NCI-H1417 (cell line): ENCODE measurements around the gene JAG2.

Experiments used
- DNase-seq, 3 experiments: peaks; one replicate each; lab custom pipeline; 2025; lab: John Stamatoyannopoulos, UW

Gene JAG2

DNA sequence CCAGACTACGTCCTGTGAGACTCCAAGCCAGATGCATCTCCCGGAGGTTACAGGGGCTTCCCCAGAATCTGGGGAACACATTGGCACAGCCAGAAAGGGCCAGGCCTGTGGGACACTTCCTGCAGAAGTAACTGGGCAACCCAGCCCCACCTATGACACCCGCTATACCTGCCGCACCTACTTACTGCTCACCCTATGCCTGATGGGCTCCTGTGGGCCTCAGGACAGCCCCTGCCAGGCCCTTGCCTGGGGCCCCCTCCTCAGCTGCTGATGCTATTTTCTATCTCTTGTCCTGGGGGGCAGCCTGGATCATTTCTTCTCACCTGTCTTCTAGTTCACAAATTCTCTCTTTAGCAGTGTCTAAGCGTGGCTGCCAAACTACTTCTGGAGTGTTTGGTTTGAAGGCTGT lies 28.7 kb downstream of the JAG2 start:
- no peak for DNase-seq

- no peak for DNase-seq
Measured at GRCh38 chr14:105139212-105139825, 29.3 kb downstream of the JAG2 start.

- DNase-seq = no peak
Measured at GRCh38 chr14:105138551-105139111, 29.9 kb downstream of the JAG2 start.

GRCh38 chr14:105138021-105138541 lies 30.5 kb downstream of the JAG2 start:
- DNase-seq = no peak

- DNase-seq = no peak
Measured at GRCh38 chr14:105137481-105138020, 31.0 kb downstream of the JAG2 start.

DNA sequence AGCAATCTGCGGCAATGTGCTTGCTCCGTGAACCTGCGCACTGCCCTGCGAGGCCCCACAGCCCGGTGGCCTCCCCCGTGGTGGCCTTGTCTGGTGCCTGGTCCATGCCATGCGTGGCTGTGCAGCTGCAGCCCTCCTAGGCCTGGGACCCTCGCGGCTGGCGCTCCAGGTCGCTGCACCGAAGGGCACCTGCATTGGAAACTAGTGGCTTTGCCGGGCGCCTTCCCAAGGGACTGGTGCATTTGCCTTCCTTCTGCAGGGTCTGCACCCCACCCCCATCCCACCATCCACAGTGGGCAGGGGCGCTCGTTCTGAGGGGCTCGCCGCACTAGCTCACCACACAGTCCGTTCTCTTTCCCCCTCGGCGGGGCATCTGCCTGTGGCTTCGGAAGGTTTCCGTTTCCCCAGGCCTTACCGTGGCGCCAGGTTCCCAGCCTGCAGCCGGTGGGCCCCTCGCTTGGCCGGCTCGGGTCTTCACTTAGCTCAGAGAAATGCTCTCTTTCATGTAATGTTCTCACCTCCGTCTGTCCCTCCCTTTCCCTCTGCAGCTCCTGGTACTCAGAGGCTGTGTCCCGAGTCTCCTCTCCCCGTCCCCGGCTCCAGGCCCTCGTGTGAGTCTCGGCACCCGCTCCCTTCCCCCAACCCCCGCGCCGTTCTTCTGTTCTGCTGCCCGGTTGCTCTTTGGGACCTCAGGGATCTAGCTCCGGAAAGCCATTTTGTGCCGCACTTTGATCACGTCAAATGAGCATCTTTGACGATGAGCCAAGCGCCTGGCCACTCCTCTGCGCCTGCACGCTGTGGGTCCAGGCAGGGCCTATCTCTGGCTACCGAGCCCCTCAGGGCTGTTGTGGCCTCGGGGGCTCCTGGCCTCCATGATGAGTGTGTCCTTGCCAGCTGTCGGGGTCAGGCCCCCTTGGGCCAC lies 31.9 kb downstream of the JAG2 start:
- DNase-seq = no peak

GRCh38 chr14:105135700-105136395 lies 32.7 kb downstream of the JAG2 start:
- no peak for DNase-seq

DNA sequence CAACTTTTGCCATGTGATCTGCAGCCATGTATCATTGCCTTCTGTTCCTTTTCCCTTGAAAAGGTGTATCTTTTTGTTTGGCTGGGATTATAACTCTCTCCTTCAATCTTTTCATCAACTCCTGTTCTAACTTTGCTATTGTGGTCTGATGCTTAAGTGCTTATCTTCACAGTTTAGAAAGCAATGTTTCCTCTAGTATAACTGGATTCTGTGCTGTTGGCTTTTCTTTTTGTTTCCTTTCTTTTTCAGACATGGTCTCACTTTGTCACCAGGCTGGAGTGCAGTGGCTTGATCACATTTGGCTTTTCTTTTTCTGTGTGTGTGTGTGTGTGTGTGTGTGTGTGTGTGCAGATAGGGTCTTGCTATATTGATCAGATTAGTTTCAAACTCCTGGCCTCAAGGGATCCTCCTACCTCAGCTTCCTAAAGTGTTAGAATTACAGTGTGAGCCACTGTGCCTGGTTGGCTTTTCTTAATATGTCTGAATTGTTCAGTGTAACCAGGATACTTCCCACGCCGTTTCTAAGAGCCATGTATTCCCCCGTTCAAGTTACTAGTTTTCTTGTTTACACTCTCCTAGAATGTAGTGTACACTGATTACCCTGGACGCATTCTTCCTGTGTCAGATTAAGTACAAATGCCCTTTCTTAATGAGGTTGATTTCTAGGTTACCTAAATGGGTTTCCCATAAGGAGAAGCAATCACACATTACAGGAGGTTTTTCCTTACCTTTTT lies 35.5 kb downstream of the JAG2 start:
- DNase-seq = peak in 1 of 3 experiments; percentile 50

DNA sequence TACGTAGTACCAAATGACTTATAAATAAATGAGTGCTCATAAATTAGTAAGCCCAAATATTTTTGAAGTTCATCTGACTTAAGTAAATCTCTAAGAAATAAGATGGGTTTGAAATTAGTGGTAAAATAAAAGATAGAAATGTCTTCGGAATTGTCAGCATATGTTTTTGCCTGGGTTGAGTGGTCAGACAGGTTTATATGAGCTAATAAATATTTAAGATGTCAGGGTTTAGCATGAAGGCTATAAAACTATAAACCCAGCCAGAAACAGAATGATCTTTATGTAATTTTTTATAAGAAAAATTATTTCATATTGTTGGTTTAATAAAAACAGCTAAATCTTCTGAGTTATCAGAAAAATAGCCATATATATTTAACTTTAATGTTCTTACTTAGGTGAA lies 37.3 kb downstream of the JAG2 start:
- DNase-seq = no peak

DNA sequence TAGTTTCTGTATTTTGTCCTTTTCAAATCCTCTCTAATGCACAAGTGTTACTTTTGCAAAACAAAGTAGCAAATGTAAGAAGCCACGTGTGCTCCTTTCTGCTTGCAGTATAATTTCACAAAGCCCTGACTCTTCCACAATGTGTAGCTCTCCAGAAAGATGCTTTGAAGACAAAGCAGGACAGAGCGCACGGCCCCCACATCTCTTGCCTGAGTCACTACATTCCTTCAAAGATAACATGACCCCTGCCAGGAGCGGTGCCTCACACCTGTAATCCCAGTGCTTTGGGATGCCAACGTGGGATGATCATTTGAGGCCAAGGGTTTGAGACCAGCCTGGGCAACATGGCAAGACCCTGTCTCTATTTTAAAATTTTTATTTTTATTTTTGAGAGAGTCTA lies 40.5 kb downstream of the JAG2 start:
- no peak for DNase-seq

DNA sequence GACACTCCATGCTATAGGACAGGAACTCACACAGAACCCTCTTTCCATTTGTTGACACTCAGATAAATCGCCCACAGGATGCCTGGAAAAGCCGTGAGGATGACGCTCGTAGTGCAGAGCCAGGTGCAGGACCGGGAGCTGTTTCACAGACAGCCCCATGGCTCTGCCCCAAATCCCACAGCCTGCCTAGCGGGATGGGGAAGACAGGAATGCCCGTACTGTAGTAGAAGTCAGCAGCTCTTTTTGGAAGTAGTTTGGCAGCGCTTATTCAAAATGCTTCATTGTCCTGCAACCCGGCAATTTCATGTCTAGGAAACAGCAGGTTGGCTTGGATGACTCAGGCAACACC lies 41.6 kb downstream of the JAG2 start:
- DNase-seq = no peak

- DNase-seq = no peak
Measured at GRCh38 chr14:105126126-105126980, 42.2 kb downstream of the JAG2 start.

GRCh38 chr14:105124823-105125222 lies 43.8 kb downstream of the JAG2 start:
- DNase-seq = no peak

DNA sequence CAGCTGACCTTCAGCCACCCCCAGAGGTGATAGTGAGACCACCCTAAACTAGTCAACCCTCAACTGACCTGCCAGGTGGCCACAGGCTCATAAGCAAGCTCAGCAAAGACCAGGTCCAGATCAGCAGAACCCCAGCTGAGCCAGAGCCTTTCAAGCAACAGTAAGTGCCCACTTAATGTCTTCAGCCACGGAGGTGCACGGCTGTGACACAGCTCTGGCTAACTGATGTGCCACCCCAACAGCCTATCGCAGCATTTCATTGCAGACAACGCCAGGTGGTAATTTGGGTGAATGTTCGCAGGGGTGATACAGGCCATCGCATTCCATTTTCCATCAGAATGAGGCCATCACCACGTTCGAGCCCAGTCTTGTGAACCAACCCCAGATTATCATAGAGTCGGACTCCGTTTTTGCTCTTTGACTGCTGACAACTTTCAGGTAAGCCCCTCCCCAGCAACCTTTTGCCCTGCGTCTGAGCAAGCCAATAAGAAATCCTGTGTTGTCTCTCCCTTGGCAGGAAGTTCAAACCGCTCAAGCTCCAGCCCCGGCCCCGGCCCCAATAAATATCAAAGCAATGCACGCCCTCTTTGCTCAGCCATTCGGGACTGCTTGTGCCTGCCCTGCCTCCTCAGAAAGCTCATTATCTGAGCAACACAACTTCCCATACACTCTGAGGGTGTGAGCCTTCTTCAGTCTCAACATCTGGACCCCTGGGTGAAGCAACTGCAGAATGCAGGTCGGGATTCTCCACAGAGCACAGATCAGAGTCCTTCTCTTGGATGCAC lies 44.4 kb downstream of the JAG2 start:
- no peak for DNase-seq

GRCh38 chr14:105123064-105123665 lies 45.4 kb downstream of the JAG2 start:
- no peak for DNase-seq

GRCh38 chr14:105120056-105120455 lies 48.5 kb downstream of the JAG2 start:
- no peak for DNase-seq

DNA sequence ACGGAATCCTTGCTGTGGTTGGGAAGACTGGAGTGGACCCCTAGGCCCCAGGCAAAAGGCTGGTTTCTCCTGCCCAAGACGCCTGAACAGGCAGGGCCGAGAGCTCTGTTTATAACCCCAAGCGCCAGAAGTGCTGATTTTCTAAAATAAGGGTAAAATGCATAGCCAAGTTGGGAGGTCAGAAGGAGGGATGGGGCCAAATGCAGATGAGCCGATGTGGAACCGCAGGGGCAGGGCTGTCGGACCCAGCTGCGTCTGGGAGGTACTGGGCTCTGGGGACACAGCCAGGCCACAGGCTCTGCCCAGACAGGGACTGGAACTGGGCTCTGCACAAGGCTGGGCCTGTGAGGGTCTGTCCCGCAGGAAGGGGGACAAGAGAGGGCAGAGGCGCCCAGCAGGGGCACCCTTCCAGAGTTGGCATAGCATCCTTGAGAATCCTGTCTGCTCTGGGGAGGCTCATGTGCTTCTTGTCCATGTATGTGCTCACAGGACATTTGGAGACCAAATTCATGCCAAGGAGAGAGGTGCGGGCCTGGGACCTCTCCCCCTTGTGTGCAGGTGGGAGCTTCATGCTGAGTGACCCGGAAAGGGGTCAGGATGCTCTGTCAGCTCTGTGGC lies 49.1 kb downstream of the JAG2 start:
- no peak for DNase-seq

DNA sequence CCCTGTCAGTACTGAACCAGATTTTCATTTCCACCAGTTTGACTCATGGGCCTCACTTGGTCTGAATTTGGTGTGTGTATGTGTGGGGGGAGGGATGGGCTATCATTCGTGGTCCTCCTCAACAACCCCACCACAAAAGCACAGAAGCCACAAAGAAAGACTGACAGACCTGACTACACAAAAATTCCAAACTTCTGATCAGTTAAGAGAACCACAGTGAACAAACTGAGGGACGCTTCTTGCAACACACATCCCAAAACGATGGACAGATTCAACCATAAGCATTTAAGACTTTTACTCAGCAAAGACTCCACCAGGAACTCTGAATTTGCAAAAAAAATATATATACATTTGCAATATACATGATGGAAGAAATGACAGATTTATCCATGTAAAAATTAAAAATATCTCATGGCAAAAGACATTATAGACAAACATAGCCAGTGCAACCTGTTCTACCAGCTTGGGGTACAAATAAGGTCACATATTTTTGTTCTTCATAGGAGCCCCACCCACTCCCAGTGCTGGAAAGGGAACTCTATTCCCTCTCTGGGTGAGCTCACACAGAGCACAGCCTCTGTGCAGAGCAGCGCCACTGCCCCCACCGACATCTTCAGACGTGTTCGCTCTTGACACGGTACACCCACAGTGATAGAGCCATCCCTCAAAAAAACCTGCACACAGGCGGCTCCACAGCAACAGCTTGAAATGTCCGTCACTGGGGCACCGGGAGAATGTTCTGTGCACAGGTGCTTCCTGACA lies 49.7 kb downstream of the JAG2 start:
- DNase-seq = no peak
